Ramos (cell line): ENCODE data around the gene PGAM2.

ENCODE experiments used
- in situ Hi-C: fragments of 300-500 bp; cut with MboI; formaldehyde crosslinking; loops from one replicate; pipeline ENCODE4 v1.14.3; 2022; ENCODE audit warnings: low sequenced_read_pairs; ENCODE audit not compliant: unreplicated experiment

PGAM2 gene

GRCh38 chr7:44072364-44073231, 7.2 kb upstream of the PGAM2 start:
- in situ Hi-C loops: no loop called here

GRCh38 chr7:44071726-44072363, 6.5 kb upstream of the PGAM2 start:
- in situ Hi-C loops: no loop called here

GRCh38 chr7:44068054-44068453, 2.7 kb upstream of the PGAM2 start:
- in situ Hi-C loops: loop anchor here (5.0 kb wide), 1 partner anchor 124 kb away; no protein-coding TSS in a partner anchor

- in situ Hi-C loops: loop anchor here (5.0 kb wide), 1 partner anchor 125 kb away; no protein-coding TSS in a partner anchor
Measured at GRCh38 chr7:44067064-44067951, 1.9 kb upstream of the PGAM2 start.

GRCh38 chr7:44066494-44067063, 1.2 kb upstream of the PGAM2 start:
- in situ Hi-C loops: loop anchor here (5.0 kb wide), 1 partner anchor 126 kb away; no protein-coding TSS in a partner anchor

GRCh38 chr7:44066111-44066460, 719 bp upstream of the PGAM2 start:
- in situ Hi-C loops: loop anchor here (5.0 kb wide), 1 partner anchor 126 kb away; no protein-coding TSS in a partner anchor

GRCh38 chr7:44064791-44065430, 456 bp downstream of the PGAM2 start:
- in situ Hi-C loops: loop anchor here (5.0 kb wide), 1 partner anchor 127 kb away; no protein-coding TSS in a partner anchor

- in situ Hi-C loops: no loop called here
Measured at GRCh38 chr7:44063894-44064651, 1.3 kb downstream of the PGAM2 start.

- in situ Hi-C loops: no loop called here
Measured at GRCh38 chr7:44063547-44063893, 1.8 kb downstream of the PGAM2 start.

- in situ Hi-C loops: no loop called here
Measured at GRCh38 chr7:44062903-44063295, 2.5 kb downstream of the PGAM2 start.

- in situ Hi-C loops: no loop called here
Measured at GRCh38 chr7:44062180-44062902, 3.0 kb downstream of the PGAM2 start.

- in situ Hi-C loops: no loop called here
Measured at GRCh38 chr7:44061645-44062179, 3.7 kb downstream of the PGAM2 start.

GRCh38 chr7:44060948-44061644, 4.3 kb downstream of the PGAM2 start:
- in situ Hi-C loops: no loop called here

- in situ Hi-C loops: no loop called here
Measured at GRCh38 chr7:44060091-44060947, 5.0 kb downstream of the PGAM2 start.

GRCh38 chr7:44059219-44060090, 5.9 kb downstream of the PGAM2 start:
- in situ Hi-C loops: no loop called here

GRCh38 chr7:44058759-44059218, 6.6 kb downstream of the PGAM2 start:
- in situ Hi-C loops: no loop called here
